ENCODE results near the gene SLC9C2.
"Not testable (repeated sequence)": the region's sequence is repeated elsewhere in the genome, so short reads cannot be mapped to it uniquely, and the experiment has no call there.

GRCh38 chr1:173642450-173643139 lies 39.7 kb upstream of the SLC9C2 start:
- TF ChIP-seq, protein P1, sequence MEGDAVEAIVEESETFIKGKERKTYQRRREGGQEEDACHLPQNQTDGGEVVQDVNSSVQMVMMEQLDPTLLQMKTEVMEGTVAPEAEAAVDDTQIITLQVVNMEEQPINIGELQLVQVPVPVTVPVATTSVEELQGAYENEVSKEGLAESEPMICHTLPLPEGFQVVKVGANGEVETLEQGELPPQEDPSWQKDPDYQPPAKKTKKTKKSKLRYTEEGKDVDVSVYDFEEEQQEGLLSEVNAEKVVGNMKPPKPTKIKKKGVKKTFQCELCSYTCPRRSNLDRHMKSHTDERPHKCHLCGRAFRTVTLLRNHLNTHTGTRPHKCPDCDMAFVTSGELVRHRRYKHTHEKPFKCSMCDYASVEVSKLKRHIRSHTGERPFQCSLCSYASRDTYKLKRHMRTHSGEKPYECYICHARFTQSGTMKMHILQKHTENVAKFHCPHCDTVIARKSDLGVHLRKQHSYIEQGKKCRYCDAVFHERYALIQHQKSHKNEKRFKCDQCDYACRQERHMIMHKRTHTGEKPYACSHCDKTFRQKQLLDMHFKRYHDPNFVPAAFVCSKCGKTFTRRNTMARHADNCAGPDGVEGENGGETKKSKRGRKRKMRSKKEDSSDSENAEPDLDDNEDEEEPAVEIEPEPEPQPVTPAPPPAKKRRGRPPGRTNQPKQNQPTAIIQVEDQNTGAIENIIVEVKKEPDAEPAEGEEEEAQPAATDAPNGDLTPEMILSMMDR (IDR thresholded peaks at IDR 0.05; ENCODE audit: poor library complexity, severe bottlenecking), result not testable (repeated sequence)
- TF ChIP-seq, protein P2, sequence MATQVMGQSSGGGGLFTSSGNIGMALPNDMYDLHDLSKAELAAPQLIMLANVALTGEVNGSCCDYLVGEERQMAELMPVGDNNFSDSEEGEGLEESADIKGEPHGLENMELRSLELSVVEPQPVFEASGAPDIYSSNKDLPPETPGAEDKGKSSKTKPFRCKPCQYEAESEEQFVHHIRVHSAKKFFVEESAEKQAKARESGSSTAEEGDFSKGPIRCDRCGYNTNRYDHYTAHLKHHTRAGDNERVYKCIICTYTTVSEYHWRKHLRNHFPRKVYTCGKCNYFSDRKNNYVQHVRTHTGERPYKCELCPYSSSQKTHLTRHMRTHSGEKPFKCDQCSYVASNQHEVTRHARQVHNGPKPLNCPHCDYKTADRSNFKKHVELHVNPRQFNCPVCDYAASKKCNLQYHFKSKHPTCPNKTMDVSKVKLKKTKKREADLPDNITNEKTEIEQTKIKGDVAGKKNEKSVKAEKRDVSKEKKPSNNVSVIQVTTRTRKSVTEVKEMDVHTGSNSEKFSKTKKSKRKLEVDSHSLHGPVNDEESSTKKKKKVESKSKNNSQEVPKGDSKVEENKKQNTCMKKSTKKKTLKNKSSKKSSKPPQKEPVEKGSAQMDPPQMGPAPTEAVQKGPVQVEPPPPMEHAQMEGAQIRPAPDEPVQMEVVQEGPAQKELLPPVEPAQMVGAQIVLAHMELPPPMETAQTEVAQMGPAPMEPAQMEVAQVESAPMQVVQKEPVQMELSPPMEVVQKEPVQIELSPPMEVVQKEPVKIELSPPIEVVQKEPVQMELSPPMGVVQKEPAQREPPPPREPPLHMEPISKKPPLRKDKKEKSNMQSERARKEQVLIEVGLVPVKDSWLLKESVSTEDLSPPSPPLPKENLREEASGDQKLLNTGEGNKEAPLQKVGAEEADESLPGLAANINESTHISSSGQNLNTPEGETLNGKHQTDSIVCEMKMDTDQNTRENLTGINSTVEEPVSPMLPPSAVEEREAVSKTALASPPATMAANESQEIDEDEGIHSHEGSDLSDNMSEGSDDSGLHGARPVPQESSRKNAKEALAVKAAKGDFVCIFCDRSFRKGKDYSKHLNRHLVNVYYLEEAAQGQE (IDR thresholded peaks at IDR 0.05; ENCODE audit: borderline replicate concordance), result not testable (repeated sequence)
- not testable (repeated sequence) for TF ChIP-seq POLR2AphosphoS5 (IDR thresholded peaks at IDR 0.05); SMC3 (conservative IDR thresholded peaks at IDR 0.05; ENCODE audit: poor library complexity); RAD21 (conservative IDR thresholded peaks at IDR 0.05)

All from neural cell (in vitro differentiated cells).